Epithelial cell of prostate (primary cell): ENCODE data around the gene SLC29A1.
"Not testable (repeated sequence)": the region's sequence is repeated elsewhere in the genome, so short reads cannot be mapped to it uniquely, and the experiment has no call there.

Experiments
- DNase-seq: peaks from one replicate; pipeline ENCODE4 v3.0.0-alpha.2; 2011; ENCODE audit warnings: low read depth, low spot score
- H3K27ac ChIP-seq: fragments of 450-650 bp; 2 replicates; pipeline ENCODE4 v1.5.1; 2017; ENCODE audit warnings: mild to moderate bottlenecking

Gene SLC29A1

DNA sequence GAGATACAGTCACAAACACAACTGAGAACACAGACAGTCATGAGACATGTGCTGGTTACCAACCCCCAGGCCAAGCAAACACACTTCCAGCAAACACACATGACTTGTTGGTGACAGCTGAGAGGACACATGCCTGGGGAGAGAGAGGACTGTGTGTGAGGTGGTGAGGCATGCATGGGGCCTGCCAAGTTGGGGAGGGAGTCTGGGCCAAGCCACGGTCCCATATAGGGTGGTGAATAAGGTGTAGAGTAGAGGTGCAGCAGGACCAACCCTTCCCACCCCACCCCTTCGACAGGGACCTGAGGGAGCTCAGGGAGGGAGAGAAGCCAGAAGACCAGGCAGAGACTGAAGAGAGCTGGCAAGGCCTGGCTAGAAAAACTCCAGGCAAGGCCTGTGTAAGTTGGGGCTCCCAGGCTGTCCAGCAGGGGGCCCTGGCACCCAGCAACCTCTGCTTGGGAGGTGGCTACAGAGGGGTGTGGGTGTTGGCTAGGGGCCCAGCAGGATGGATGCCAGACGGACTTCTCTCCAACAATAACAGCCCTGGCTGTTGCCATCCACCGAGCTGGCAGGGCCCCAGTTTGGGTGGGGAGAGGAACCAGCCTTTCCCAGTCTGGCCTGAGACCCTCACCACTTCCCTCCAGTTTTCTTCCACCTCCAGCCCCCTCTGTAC, 2.0 kb upstream of the SLC29A1 start:
- no peak for DNase-seq
- H3K27ac ChIP-seq: peak overlapping the region; percentile 47

- H3K27ac ChIP-seq: peak overlapping the region; percentile 47
- DNase-seq: no peak
Observed at GRCh38 chr6:44221961-44222335, 1.4 kb upstream of the SLC29A1 start.

GRCh38 chr6:44222486-44223318, 693 bp upstream of the SLC29A1 start:
- no peak overlapping the region for H3K27ac ChIP-seq
- DNase-seq: no peak

- H3K27ac ChIP-seq: no peak overlapping the region
Observed at GRCh38 chr6:44224029-44224964, 902 bp downstream of the SLC29A1 start.

GRCh38 chr6:44224965-44225305, 1.5 kb downstream of the SLC29A1 start:
- no peak overlapping the region for H3K27ac ChIP-seq
- DNase-seq: no peak

More at GRCh38 chr6:44224029-44224964, 902 bp downstream of the SLC29A1 start:
- DNase-seq: no peak

DNA sequence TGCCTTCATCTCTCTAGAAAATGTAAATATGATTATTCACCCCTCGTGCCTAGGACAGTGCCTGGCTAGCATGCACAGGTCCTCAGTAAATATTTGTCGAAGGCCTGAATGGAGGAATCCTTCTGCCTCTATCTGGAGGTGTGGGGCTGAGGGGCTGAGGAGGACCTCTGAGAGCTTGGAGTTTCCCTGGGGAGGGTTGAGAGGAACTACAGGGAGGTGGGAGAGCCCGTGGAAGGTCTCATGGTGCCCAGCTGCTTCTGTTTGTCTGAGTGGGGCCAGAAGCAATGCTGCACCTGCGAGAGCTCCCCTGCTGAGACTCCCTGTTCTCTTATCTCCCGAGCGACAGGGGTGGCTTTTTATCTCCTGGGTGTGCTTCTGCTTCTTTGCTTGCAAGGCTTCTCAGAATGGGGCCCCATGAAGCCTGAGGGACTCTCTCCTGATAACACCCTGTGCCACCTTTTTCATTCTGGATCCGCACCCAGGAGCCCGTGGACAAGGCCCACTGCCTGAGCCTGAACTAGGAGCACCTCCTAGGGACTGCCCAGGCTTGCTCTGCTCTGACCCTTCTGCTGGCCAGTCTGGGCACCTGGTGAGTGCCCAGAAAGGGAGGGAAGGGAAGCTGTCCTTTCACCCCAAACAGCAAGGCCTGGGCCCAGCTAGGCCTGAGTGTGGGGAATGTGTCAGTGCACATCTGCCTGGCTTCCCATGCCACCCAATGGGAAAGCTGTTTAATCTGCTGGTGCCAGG, 2.4 kb downstream of the SLC29A1 start:
- no peak for DNase-seq
- H3K27ac ChIP-seq: no peak overlapping the region

DNA sequence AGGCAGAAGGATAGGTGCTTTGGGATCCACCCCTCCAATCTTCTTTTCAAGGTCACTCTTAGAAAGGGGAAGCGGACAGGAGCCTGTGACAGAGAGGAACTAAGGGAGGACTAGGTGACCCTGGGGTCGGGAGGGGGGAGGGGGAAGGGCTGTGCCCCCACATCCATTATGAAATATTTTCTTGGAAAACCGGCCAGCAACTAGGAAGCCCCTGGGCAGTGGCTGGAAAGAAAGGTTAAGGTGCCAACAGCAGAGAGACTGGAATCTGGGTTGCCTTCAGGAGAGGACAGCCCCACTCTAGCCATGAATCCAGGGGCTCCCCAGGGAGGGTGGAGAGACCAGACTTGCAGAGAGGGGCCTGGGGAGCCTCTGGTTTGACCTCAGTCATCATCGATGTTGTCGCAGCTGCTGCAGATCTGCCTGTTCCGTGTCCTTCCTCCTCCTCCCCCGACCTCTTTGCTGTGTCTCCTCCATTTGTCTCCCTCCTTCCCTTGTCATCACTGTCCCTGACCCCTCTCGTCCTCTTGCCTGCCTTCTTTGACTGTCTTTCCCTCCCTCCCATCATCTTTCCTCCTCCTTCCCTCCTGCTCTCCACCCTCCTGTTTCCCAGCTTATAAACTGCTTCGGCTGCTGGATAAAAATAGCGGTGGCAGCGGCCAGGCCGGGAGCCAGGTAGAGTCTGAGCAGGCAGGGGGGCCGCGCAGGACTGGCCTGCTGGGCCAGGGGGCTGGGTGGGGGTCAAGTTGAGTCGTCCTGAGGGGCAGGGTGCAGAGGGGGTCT, 3.2 kb downstream of the SLC29A1 start:
- H3K27ac ChIP-seq: no peak overlapping the region
- DNase-seq: no peak

DNA sequence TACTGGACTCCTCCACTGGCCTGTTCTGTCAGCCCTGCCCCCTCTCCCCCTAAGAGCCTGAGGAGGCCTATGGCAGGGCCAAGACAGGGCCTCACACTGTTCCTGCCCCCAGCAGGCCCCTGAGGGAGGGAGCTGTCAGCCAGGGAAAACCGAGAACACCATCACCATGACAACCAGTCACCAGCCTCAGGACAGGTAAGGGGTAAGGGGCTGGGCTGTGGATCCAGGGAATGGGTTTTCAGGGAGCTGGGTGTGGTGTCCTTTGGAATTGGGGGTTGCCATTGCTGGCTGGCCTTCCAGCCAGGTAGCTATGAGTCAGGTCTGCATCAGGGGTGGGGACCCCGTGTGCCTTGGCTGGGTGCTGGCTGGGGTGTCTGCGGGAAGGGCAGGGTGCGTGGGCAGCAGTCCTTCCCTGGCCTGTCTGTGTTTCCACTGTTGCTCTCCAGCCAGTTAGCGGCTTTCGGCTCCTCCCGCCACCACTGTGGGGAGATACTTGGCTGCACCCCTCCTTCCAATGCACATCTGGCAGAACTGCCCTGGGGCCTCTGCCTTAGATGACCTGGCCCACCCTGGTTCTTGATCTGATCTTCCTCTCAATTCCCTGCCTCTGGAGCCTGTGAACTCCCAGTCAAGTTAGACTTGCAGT, 3.9 kb downstream of the SLC29A1 start:
- H3K27ac ChIP-seq: no peak overlapping the region
- DNase-seq: no peak

GRCh38 chr6:44228031-44228430, 4.6 kb downstream of the SLC29A1 start:
- DNase-seq: no peak
- H3K27ac ChIP-seq: no peak overlapping the region

DNA sequence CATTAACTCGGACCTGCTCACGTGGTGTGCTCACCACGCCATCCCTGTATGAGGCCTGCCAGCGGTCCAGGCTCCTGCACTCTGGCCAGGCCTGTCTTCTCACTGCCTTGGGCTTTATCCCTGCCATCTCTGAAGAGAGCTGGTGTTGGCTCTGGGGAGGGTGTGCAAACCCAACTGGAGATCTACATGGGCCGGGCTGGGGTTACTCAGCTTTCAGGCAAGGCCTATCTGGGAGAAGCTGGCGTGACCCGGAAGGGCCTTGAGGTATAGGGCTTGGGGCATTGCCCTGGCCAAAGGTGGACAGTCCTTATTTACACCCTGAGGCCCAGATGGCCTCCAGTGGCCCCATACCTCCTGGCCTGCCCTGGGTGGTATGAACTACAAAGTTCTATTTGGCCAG, 5.0 kb downstream of the SLC29A1 start:
- H3K27ac ChIP-seq: no peak overlapping the region
- DNase-seq: no peak

- DNase-seq: no peak
- no peak overlapping the region for H3K27ac ChIP-seq
Observed at GRCh38 chr6:44228836-44229235, 5.4 kb downstream of the SLC29A1 start.

DNA sequence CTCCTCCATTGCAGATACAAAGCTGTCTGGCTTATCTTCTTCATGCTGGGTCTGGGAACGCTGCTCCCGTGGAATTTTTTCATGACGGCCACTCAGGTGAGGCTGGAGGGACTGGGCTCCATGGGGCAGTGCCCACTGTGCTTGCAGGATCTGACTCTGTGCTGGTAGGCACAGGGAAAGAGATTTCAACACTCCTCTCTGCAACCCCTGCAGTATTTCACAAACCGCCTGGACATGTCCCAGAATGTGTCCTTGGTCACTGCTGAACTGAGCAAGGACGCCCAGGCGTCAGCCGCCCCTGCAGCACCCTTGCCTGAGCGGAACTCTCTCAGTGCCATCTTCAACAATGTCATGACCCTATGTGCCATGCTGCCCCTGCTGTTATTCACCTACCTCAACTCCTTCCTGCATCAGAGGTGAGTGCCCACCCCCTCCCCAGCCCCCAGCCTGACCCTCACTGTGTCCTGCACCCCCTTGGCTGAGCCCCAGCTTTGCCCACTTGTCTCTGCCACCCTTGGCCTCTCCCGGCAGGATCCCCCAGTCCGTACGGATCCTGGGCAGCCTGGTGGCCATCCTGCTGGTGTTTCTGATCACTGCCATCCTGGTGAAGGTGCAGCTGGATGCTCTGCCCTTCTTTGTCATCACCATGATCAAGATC, 6.1 kb downstream of the SLC29A1 start:
- DNase-seq: no peak

GRCh38 chr6:44230034-44230675, 6.8 kb downstream of the SLC29A1 start:
- no peak overlapping the region for H3K27ac ChIP-seq
- no peak for DNase-seq

More for the DNA sequence above, 6.1 kb downstream of the SLC29A1 start:
- no peak overlapping the region for H3K27ac ChIP-seq

- DNase-seq, H3K27ac ChIP-seq: not testable (repeated sequence)
Observed at GRCh38 chr6:44231426-44231825, 8.0 kb downstream of the SLC29A1 start.

DNA sequence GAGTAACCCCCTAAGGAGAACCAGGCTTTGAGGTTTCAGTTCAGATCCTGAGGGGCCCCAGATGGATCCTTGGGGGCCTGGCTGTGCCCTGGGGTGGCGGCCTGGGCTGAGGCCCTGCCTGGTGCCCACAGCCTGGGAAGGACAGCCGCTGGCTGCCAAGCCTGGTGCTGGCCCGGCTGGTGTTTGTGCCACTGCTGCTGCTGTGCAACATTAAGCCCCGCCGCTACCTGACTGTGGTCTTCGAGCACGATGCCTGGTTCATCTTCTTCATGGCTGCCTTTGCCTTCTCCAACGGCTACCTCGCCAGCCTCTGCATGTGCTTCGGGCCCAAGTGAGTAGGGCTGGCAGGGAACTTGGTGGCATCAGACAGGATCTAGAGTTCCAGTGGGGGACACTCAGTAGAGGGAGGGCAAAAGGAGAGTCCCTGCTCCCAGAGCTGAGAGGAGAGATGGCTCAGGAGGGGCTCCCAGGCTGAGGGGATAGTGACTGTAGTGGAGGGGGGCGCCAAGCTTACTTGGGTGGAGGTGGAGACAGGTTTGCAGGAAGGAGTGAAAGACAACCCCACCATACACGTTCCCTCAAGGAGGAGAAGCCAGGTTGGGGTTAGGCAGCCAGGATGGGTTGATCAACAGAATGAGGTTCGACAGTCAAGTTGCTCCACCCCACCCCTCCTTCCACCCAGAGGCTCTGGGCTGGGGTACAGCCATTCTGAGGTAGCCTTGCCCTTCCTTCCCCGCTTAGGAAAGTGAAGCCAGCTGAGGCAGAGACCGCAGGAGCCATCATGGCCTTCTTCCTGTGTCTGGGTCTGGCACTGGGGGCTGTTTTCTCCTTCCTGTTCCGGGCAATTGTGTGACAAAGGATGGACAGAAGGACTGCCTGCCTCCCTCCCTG, 9.5 kb downstream of the SLC29A1 start:
- H3K27ac ChIP-seq: no peak overlapping the region
- DNase-seq: no peak

DNA sequence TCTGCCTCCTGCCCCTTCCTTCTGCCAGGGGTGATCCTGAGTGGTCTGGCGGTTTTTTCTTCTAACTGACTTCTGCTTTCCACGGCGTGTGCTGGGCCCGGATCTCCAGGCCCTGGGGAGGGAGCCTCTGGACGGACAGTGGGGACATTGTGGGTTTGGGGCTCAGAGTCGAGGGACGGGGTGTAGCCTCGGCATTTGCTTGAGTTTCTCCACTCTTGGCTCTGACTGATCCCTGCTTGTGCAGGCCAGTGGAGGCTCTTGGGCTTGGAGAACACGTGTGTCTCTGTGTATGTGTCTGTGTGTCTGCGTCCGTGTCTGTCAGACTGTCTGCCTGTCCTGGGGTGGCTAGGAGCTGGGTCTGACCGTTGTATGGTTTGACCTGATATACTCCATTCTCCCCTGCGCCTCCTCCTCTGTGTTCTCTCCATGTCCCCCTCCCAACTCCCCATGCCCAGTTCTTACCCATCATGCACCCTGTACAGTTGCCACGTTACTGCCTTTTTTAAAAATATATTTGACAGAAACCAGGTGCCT, 10.2 kb downstream of the SLC29A1 start:
- H3K27ac ChIP-seq: peak overlapping the region; percentile 60
- no peak for DNase-seq
